NCI-H774 (cell line): ENCODE measurements around the gene POLR3E.
A peak's percentile ranks its signal among the peaks of the same experiment; 100 is the strongest.
"Not testable (repeated sequence)": the region's sequence is repeated elsewhere in the genome, so short reads cannot be mapped to it uniquely, and the experiment has no call there.

Experiments
- DNase-seq: peaks from one replicate; lab custom pipeline; 2025; lab: John Stamatoyannopoulos, UW

POLR3E gene

GRCh38 chr16:22292320-22292719 is 4.9 kb upstream of the POLR3E start:
- DNase-seq, result no peak

GRCh38 chr16:22293137-22294106 is 3.8 kb upstream of the POLR3E start:
- DNase-seq, result no peak

GRCh38 chr16:22296225-22297113 is 740 bp upstream of the POLR3E start:
- DNase-seq, result peak; percentile 11

GRCh38 chr16:22297871-22298733 is 893 bp downstream of the POLR3E start:
- peak; percentile 84 for DNase-seq

- no peak for DNase-seq
Measured at GRCh38 chr16:22299036-22299435, 1.8 kb downstream of the POLR3E start.

GRCh38 chr16:22300427-22301071 is 3.3 kb downstream of the POLR3E start:
- no peak for DNase-seq

GRCh38 chr16:22301423-22301822 is 4.2 kb downstream of the POLR3E start:
- not testable (repeated sequence) for DNase-seq

- DNase-seq, result no peak
Measured at GRCh38 chr16:22302776-22303363, 5.7 kb downstream of the POLR3E start.

- DNase-seq, result no peak
Measured at GRCh38 chr16:22304411-22304810, 7.2 kb downstream of the POLR3E start.

- DNase-seq, result no peak
Measured at GRCh38 chr16:22306788-22307187, 9.6 kb downstream of the POLR3E start.

- no peak for DNase-seq
Measured at GRCh38 chr16:22307838-22308237, 10.6 kb downstream of the POLR3E start.

- no peak for DNase-seq
Measured at GRCh38 chr16:22308824-22309520, 11.8 kb downstream of the POLR3E start.

- DNase-seq, result no peak
Measured at GRCh38 chr16:22311520-22311919, 14.3 kb downstream of the POLR3E start.

- no peak for DNase-seq
Measured at GRCh38 chr16:22312897-22313781, 15.9 kb downstream of the POLR3E start.

- no peak for DNase-seq
Measured at GRCh38 chr16:22313876-22314470, 16.8 kb downstream of the POLR3E start.

- DNase-seq, result no peak
Measured at GRCh38 chr16:22314661-22315626, 17.7 kb downstream of the POLR3E start.

GRCh38 chr16:22315979-22316378 is 18.8 kb downstream of the POLR3E start:
- no peak for DNase-seq

- no peak for DNase-seq
Measured at GRCh38 chr16:22316411-22316811, 19.2 kb downstream of the POLR3E start.
